ENCODE data around the gene RASGRF1.

RASGRF1 gene

DNA sequence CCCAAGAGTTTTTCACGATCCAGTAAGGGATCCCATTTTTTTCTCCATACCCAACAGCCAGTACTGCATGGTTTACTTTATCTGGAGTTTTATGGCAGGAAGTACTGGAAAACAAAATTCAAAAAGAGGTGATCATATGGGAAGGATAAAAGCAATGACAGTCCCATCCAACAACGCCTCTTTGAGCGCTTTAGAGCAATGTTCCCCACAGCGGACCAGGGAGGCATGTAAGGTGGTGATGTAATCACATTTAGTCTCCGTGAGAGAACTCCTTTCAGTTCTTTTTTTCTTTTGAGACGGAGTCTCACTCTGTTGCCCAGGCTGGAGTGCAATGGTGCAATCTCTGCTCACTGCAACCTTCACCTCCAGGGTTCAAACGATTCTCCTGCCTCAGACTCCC, 167.6 kb downstream of the RASGRF1 start:
- POLR2A ChIA-PET = no interaction called here
- CTCF ChIA-PET = interaction anchor here (2.6 kb wide), 1 partner anchor 13 kb away, joined by 11 read pairs; no protein-coding TSS in a partner anchor
- H3K9me3 ChIP-seq (ENCODE audit: control extremely low read depth in 1 of 5, control insufficient read depth in 4 of 5, insufficient read depth in 2 of 5, low read depth in 1 of 5, low read length in 4 of 5) = no peaks in the 10 kb centered on the region
- H3K4me3 ChIP-seq (ENCODE audit: control insufficient read depth in 1 of 7, extremely low read depth in 1 of 7, insufficient read depth in 4 of 7, low read depth in 2 of 7, low read length in 6 of 7) = no peak overlapping the region
- H3K27ac ChIP-seq (ENCODE audit: insufficient read depth in 1 of 2, low read depth in 1 of 2, low read length in 2 of 2, poor library complexity in 1 of 2, severe bottlenecking in 2 of 2) = no peak overlapping the region
- DNase-seq = no peak
- H3K27me3 ChIP-seq (replicated peaks in 2 of 5; ENCODE audit: control insufficient read depth in 4 of 5, insufficient read depth in 5 of 5, low read length in 4 of 5) = no peaks in the 10 kb centered on the region
- H3K4me1 ChIP-seq (ENCODE audit: control extremely low read depth in 1 of 4, control insufficient read depth in 4 of 4, insufficient read depth in 4 of 4, low read length in 3 of 4) = no peaks in the 10 kb centered on the region
- peaks cover 11 to 51% (median 42%) of the 10 kb centered on the region in 4 experiments for H3K36me3 ChIP-seq (ENCODE audit: control insufficient read depth in 4 of 4, insufficient read depth in 4 of 4, low read length in 3 of 4)
- WGBS (ENCODE audit: insufficient coverage) = 95% methylated on average over 6 of the region's 7 CpGs

DNA sequence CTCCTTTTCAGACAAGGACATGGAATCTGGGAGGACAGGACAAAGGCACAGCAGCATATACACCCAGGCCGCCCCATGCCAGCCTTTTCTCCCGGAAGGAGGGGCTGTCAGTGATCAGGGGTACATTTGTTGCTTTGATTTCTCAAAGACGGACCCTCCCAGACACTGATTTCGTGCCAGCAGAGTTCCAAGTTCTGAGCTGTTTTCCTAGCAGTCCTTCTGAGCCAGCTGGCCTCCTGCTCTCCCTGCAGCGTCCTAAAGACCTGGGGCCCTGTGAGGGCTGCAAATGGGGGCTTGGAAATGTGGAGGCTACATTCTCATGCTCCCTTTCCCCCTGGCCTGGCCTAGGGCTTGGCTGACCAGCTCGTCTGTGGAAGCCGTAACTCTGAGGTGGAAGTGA, 168.1 kb downstream of the RASGRF1 start:
- no peak for DNase-seq
- peaks cover 11 to 55% (median 42%) of the 10 kb centered on the region in 4 experiments for H3K36me3 ChIP-seq (ENCODE audit: control insufficient read depth in 4 of 4, insufficient read depth in 4 of 4, low read length in 3 of 4)
- 96% methylated on average over 7 of the region's 7 CpGs for WGBS (ENCODE audit: insufficient coverage)
- H3K27ac ChIP-seq (ENCODE audit: insufficient read depth in 1 of 2, low read depth in 1 of 2, low read length in 2 of 2, poor library complexity in 1 of 2, severe bottlenecking in 2 of 2) = no peak overlapping the region
- H3K27me3 ChIP-seq (replicated peaks in 2 of 5; ENCODE audit: control insufficient read depth in 4 of 5, insufficient read depth in 5 of 5, low read length in 4 of 5) = no peaks in the 10 kb centered on the region
- CTCF ChIA-PET = interaction anchor here (2.6 kb wide), 1 partner anchor 13 kb away, joined by 11 read pairs; no protein-coding TSS in a partner anchor
- POLR2A ChIA-PET = interaction anchor here (0.6 kb wide), 1 partner anchor 72 kb away, joined by 3 read pairs; no protein-coding TSS in a partner anchor
- peaks cover 0 to 4% (median 0%) of the 10 kb centered on the region in 4 experiments for H3K4me1 ChIP-seq (ENCODE audit: control extremely low read depth in 1 of 4, control insufficient read depth in 4 of 4, insufficient read depth in 4 of 4, low read length in 3 of 4)
- H3K9me3 ChIP-seq (ENCODE audit: control extremely low read depth in 1 of 5, control insufficient read depth in 4 of 5, insufficient read depth in 2 of 5, low read depth in 1 of 5, low read length in 4 of 5) = no peaks in the 10 kb centered on the region
- H3K4me3 ChIP-seq (ENCODE audit: control insufficient read depth in 1 of 7, extremely low read depth in 1 of 7, insufficient read depth in 4 of 7, low read depth in 2 of 7, low read length in 6 of 7) = no peak overlapping the region

DNA sequence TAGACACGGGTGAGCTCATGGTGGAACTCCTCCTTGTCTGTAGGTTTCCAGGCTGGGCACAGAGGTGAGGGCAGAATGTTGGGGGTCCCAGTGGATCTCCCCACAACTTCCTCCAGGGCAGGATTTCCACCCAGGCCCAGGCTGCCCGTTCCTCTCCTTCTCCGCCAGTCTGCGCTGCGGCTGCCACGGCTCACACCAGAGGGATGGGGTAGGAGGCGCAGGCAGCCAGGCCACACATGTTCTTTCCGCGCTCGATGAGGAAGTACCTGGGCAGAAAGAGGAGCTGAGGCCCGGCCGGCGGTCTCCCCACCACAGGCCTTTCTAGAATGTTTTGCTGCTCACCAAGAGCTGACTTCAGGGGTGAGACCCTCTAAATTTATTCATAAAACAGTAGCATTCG, 168.6 kb downstream of the RASGRF1 start:
- Histone ChIP-seq H3K36me3 (ENCODE audit: control insufficient read depth in 4 of 4, insufficient read depth in 4 of 4, low read length in 3 of 4) (peaks cover 10 to 55% (median 40%) of the 10 kb centered on the region in 4 experiments), H3K9me3 (ENCODE audit: control extremely low read depth in 1 of 5, control insufficient read depth in 4 of 5, insufficient read depth in 2 of 5, low read depth in 1 of 5, low read length in 4 of 5) (no peaks in the 10 kb centered on the region), H3K4me3 (ENCODE audit: control insufficient read depth in 1 of 7, extremely low read depth in 1 of 7, insufficient read depth in 4 of 7, low read depth in 2 of 7, low read length in 6 of 7) (no peak overlapping the region), H3K27me3 (replicated peaks in 2 of 5; ENCODE audit: control insufficient read depth in 4 of 5, insufficient read depth in 5 of 5, low read length in 4 of 5) (no peaks in the 10 kb centered on the region), H3K4me1 (ENCODE audit: control extremely low read depth in 1 of 4, control insufficient read depth in 4 of 4, insufficient read depth in 4 of 4, low read length in 3 of 4) (peaks cover 0 to 8% (median 1%) of the 10 kb centered on the region in 4 experiments), H3K27ac (ENCODE audit: insufficient read depth in 1 of 2, low read depth in 1 of 2, low read length in 2 of 2, poor library complexity in 1 of 2, severe bottlenecking in 2 of 2) (no peak overlapping the region)
- 95% methylated on average over 13 of the region's 14 CpGs for WGBS (ENCODE audit: insufficient coverage)
- DNase-seq = no peak
- ChIA-PET CTCF (interaction anchor here (1.0 to 2.6 kb wide), 3 partner anchors 12 to 85 kb away, joined by 3 to 11 read pairs (median 3); no protein-coding TSS in a partner anchor), POLR2A (interaction anchor here (0.6 kb wide), 1 partner anchor 72 kb away, joined by 3 read pairs; no protein-coding TSS in a partner anchor)

DNA sequence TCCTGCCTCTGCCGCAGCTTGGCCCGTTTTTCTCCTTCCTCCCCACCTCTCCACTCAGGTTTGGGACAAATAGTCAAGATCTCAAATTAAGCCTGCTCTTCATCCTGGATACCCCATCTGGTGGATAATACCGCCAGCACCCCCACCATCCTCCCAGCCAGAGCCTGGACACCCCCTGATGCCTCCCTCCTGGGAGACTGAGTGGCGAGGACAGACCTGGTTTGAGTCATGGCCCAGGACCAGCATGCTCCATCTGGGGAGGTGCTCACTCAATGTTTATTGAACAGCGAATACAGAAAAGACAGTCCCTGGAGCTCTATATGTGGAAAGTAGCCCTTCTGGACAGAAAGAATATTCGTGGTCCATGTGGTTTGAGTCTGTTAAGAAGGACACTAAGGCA, 169.1 kb downstream of the RASGRF1 start:
- no peak for DNase-seq
- Histone ChIP-seq H3K36me3 (ENCODE audit: control insufficient read depth in 4 of 4, insufficient read depth in 4 of 4, low read length in 3 of 4) (peaks cover 9 to 55% (median 39%) of the 10 kb centered on the region in 4 experiments), H3K4me1 (ENCODE audit: control extremely low read depth in 1 of 4, control insufficient read depth in 4 of 4, insufficient read depth in 4 of 4, low read length in 3 of 4) (peaks cover 0 to 8% (median 3%) of the 10 kb centered on the region in 4 experiments), H3K27ac (ENCODE audit: insufficient read depth in 1 of 2, low read depth in 1 of 2, low read length in 2 of 2, poor library complexity in 1 of 2, severe bottlenecking in 2 of 2) (no peak overlapping the region), H3K4me3 (ENCODE audit: control insufficient read depth in 1 of 7, extremely low read depth in 1 of 7, insufficient read depth in 4 of 7, low read depth in 2 of 7, low read length in 6 of 7) (no peak overlapping the region), H3K27me3 (replicated peaks in 2 of 5; ENCODE audit: control insufficient read depth in 4 of 5, insufficient read depth in 5 of 5, low read length in 4 of 5) (no peaks in the 10 kb centered on the region), H3K9me3 (ENCODE audit: control extremely low read depth in 1 of 5, control insufficient read depth in 4 of 5, insufficient read depth in 2 of 5, low read depth in 1 of 5, low read length in 4 of 5) (no peaks in the 10 kb centered on the region)
- 100% methylated on average over 5 of the region's 6 CpGs for WGBS (ENCODE audit: insufficient coverage)
- CTCF ChIA-PET = interaction anchor here (1.0 to 2.6 kb wide), 3 partner anchors 12 to 85 kb away, joined by 3 to 11 read pairs (median 3); no protein-coding TSS in a partner anchor
- POLR2A ChIA-PET = no interaction called here

DNA sequence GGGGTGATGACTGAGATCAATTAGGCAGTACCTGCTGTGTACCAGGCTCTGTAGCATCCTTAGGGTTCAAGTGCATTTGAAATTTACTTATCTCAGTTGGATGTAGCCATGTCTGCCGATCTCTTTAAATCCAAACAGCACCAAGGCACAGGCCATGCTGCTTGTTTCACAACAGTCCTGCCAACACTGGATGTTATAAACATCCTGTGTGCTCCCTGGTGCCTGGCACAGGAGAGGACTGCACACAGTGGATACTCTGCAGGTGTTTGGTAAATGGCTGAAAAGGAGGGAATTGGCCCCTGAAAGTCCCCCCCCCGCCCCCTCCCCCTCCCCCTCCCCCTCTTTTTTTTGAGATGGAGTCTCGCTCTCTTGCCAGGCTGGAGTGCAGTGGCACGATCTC, 172.7 kb downstream of the RASGRF1 start:
- no peaks in the 10 kb centered on the region for H3K27me3 ChIP-seq (replicated peaks in 2 of 5; ENCODE audit: control insufficient read depth in 4 of 5, insufficient read depth in 5 of 5, low read length in 4 of 5)
- no peak overlapping the region for H3K4me3 ChIP-seq (ENCODE audit: control insufficient read depth in 1 of 7, extremely low read depth in 1 of 7, insufficient read depth in 4 of 7, low read depth in 2 of 7, low read length in 6 of 7)
- no peak for DNase-seq
- H3K9me3 ChIP-seq (ENCODE audit: control extremely low read depth in 1 of 5, control insufficient read depth in 4 of 5, insufficient read depth in 2 of 5, low read depth in 1 of 5, low read length in 4 of 5) = no peaks in the 10 kb centered on the region
- peaks cover 0 to 27% (median 10%) of the 10 kb centered on the region in 4 experiments for H3K4me1 ChIP-seq (ENCODE audit: control extremely low read depth in 1 of 4, control insufficient read depth in 4 of 4, insufficient read depth in 4 of 4, low read length in 3 of 4)
- POLR2A ChIA-PET = no interaction called here
- no peak overlapping the region for H3K27ac ChIP-seq (ENCODE audit: insufficient read depth in 1 of 2, low read depth in 1 of 2, low read length in 2 of 2, poor library complexity in 1 of 2, severe bottlenecking in 2 of 2)
- peaks cover 11 to 54% (median 39%) of the 10 kb centered on the region in 4 experiments for H3K36me3 ChIP-seq (ENCODE audit: control insufficient read depth in 4 of 4, insufficient read depth in 4 of 4, low read length in 3 of 4)
- CTCF ChIA-PET = no interaction called here
- 100% methylated on average over 1 of the region's 4 CpGs for WGBS (ENCODE audit: insufficient coverage)

DNA sequence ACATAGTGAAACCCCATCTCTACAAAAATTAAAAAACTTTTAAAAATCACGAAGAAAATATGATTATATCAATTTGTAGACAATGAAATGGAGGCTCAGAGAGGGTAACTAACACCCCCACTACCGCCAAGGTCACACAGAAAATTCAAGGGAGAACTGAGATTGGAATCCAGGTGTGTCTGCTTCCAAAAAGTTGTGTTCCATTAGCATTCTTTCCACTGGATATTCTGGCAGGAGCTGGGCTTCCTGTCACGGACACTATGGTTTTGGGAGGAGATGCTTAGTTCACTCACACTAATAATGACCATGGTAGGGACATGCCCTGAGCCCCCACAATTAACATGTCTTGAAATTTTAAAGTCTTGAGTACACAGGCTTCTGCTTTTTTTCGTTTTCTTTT, 174.5 kb downstream of the RASGRF1 start:
- Histone ChIP-seq H3K4me3 (ENCODE audit: control insufficient read depth in 1 of 7, extremely low read depth in 1 of 7, insufficient read depth in 4 of 7, low read depth in 2 of 7, low read length in 6 of 7) (no peak overlapping the region), H3K4me1 (ENCODE audit: control extremely low read depth in 1 of 4, control insufficient read depth in 4 of 4, insufficient read depth in 4 of 4, low read length in 3 of 4) (peaks cover 0 to 27% (median 10%) of the 10 kb centered on the region in 4 experiments), H3K27me3 (replicated peaks in 2 of 5; ENCODE audit: control insufficient read depth in 4 of 5, insufficient read depth in 5 of 5, low read length in 4 of 5) (no peaks in the 10 kb centered on the region), H3K27ac (ENCODE audit: insufficient read depth in 1 of 2, low read depth in 1 of 2, low read length in 2 of 2, poor library complexity in 1 of 2, severe bottlenecking in 2 of 2) (no peak overlapping the region), H3K9me3 (ENCODE audit: control extremely low read depth in 1 of 5, control insufficient read depth in 4 of 5, insufficient read depth in 2 of 5, low read depth in 1 of 5, low read length in 4 of 5) (no peaks in the 10 kb centered on the region), H3K36me3 (ENCODE audit: control insufficient read depth in 4 of 4, insufficient read depth in 4 of 4, low read length in 3 of 4) (peaks cover 13 to 53% (median 28%) of the 10 kb centered on the region in 4 experiments)
- ChIA-PET CTCF (interaction anchor here (1.0 to 2.1 kb wide), 4 partner anchors 8 to 91 kb away, joined by 3 to 7 read pairs (median 4); no protein-coding TSS in a partner anchor), POLR2A (interaction anchor here (0.6 kb wide), 1 partner anchor 130 kb away, joined by 3 read pairs; no protein-coding TSS in a partner anchor)
- WGBS (ENCODE audit: insufficient coverage) = 100% methylated on average over 2 of the region's 4 CpGs
- DNase-seq = no peak

DNA sequence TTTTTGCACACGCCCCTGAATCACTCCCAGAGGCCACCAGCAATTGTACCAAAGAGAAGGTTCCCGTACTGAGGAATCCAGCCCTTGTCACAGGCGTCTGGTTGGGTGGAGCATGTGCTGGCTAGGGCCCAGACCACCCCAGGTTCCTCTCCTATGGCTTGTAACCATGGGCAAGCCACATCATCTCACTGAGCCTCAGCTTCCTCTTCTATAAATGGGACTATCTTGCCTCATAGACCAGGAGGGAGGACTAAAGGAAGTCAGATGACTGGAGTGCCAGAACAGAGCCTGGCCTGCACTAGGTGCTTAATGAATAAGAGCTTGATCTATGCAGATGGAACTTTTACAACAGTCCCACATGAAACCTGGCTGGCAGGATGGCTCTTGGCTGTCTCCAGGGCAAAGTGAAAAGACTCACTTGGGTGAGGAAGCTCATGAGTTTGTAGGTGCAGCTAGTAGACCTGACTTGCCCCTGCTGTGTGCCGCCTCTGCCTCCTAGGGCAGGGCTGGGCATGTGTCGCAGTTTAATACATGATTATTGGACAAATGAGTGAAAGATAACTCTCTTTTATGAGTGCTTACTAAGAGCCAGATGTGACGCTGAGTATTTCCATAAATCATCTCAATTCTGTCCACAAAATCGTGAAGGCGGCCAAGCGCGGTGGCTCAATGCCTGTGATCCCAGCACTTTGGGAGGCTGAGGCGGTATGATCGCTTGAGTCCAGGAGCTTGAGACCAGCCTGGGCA, 175.1 kb downstream of the RASGRF1 start:
- Histone ChIP-seq H3K4me1 (ENCODE audit: control extremely low read depth in 1 of 4, control insufficient read depth in 4 of 4, insufficient read depth in 4 of 4, low read length in 3 of 4) (peaks cover 0 to 29% (median 10%) of the 10 kb centered on the region in 4 experiments), H3K4me3 (ENCODE audit: control insufficient read depth in 1 of 7, extremely low read depth in 1 of 7, insufficient read depth in 4 of 7, low read depth in 2 of 7, low read length in 6 of 7) (no peak overlapping the region), H3K9me3 (ENCODE audit: control extremely low read depth in 1 of 5, control insufficient read depth in 4 of 5, insufficient read depth in 2 of 5, low read depth in 1 of 5, low read length in 4 of 5) (no peaks in the 10 kb centered on the region), H3K27ac (ENCODE audit: insufficient read depth in 1 of 2, low read depth in 1 of 2, low read length in 2 of 2, poor library complexity in 1 of 2, severe bottlenecking in 2 of 2) (no peak overlapping the region), H3K36me3 (ENCODE audit: control insufficient read depth in 4 of 4, insufficient read depth in 4 of 4, low read length in 3 of 4) (peaks cover 13 to 57% (median 30%) of the 10 kb centered on the region in 4 experiments), H3K27me3 (replicated peaks in 2 of 5; ENCODE audit: control insufficient read depth in 4 of 5, insufficient read depth in 5 of 5, low read length in 4 of 5) (no peaks in the 10 kb centered on the region)
- POLR2A ChIA-PET = no interaction called here
- WGBS (ENCODE audit: insufficient coverage) = 76% methylated on average over 6 of the region's 12 CpGs
- CTCF ChIA-PET = interaction anchor here (0.8 to 3.5 kb wide), 7 partner anchors 8 to 269 kb away, joined by 3 to 13 read pairs (median 5); no protein-coding TSS in a partner anchor
- peak in 2 of 3 donors; percentile 36 to 39 for DNase-seq
